IMR-90 (cell line): Measurements from ENCODE around the gene RING1. TPM values are rescaled to one million over a fixed set of nuclear protein-coding genes. Genes with fewer than 3 reads are reported as not detected.

Experiments used
- ATAC-seq: fragments of 200-7000 bp; cut with Tn5 transposase; 2 replicates; pipeline ENCODE4 v1.9.1; 2020; ENCODE audit warnings: low read depth, mild to moderate bottlenecking, moderate library complexity
- BruUV-seq: library from RNA; stranded (reverse); fragments of 400-500 nt; replicated peaks from 2 replicates; lab custom pipeline; 2021; lab: Mats Ljungman, UMichigan
- CTCF ChIA-PET: fragments of 300-600 bp; formaldehyde crosslinking; extraction: SDS; loops from one replicate; lab custom pipeline; 2021; ENCODE audit warnings: antibody characterized with exemption; lab: Yijun Ruan, JAX
- POLR2A ChIA-PET: fragments of 300-600 bp; sonication (Branson Sonifier 250); formaldehyde crosslinking; loops from one replicate; lab custom pipeline; 2022; ENCODE audit warnings: antibody characterized with exemption; ENCODE audit not compliant: unreplicated experiment; lab: Charles Lee
- DNase-seq: peaks from one replicate; pipeline ENCODE4 v3.0.0; 2013
- H2AFZ ChIP-seq: replicated peaks from 2 replicates; pipeline ENCODE3; 2013; ENCODE audit warnings: low read length, mild to moderate bottlenecking; ENCODE audit not compliant: poor library complexity
- H2AK5ac ChIP-seq: 2 replicates; pipeline ENCODE4 v1.6.1; 2013; ENCODE audit warnings: low read depth, low read length, inconsistent platforms
- H2AK9ac ChIP-seq: replicated peaks from 2 replicates; pipeline ENCODE3; 2013; ENCODE audit warnings: mild to moderate bottlenecking, low read depth, low read length, moderate library complexity; ENCODE audit not compliant: poor library complexity
- H2BK120ac ChIP-seq: 2 replicates; pipeline ENCODE4 v1.6.1; 2013; ENCODE audit warnings: low read depth, low read length, inconsistent platforms
- H2BK15ac ChIP-seq: 3 replicates; pipeline ENCODE4 v1.6.1; 2013; ENCODE audit warnings: low read depth, low read length, inconsistent platforms
- H2BK20ac ChIP-seq: 2 replicates; pipeline ENCODE4 v1.6.1; 2013; ENCODE audit warnings: low read depth, mild to moderate bottlenecking, inconsistent platforms, low read length, moderate library complexity
- H2BK5ac ChIP-seq: 2 replicates; pipeline ENCODE4 v1.6.1; 2013; ENCODE audit warnings: mild to moderate bottlenecking, low read depth, low read length, inconsistent platforms; ENCODE audit not compliant: poor library complexity, severe bottlenecking
- H3K14ac ChIP-seq: replicated peaks from 2 replicates; pipeline ENCODE4 v1.6.1; 2013; ENCODE audit warnings: low read depth, low read length, inconsistent platforms
- H3K18ac ChIP-seq: 2 replicates; pipeline ENCODE4 v1.6.1; 2013; ENCODE audit warnings: low read depth, low read length, control low read depth
- H3K23ac ChIP-seq: 2 replicates; pipeline ENCODE4 v1.6.1; 2013; ENCODE audit warnings: low read depth, low read length, inconsistent platforms
- H3K27ac ChIP-seq: 2 replicates; pipeline ENCODE4 v1.5.1; 2013; ENCODE audit warnings: mild to moderate bottlenecking, control low read depth, low read length; ENCODE audit not compliant: insufficient read depth
- H3K27me3 ChIP-seq: 2 replicates; pipeline ENCODE4 v1.6.1; 2013; ENCODE audit warnings: low read length; ENCODE audit not compliant: control insufficient read depth, insufficient read depth
- H3K36me3 ChIP-seq: 2 replicates; pipeline ENCODE4 v1.6.1; 2013; ENCODE audit warnings: low read length, mixed read lengths; ENCODE audit not compliant: control insufficient read depth, insufficient read depth
- H3K4ac ChIP-seq: 2 replicates; pipeline ENCODE4 v1.6.1; 2013; ENCODE audit warnings: low read depth, low read length, inconsistent platforms
- H3K4me1 ChIP-seq: 2 replicates; pipeline ENCODE4 v1.6.1; 2013; ENCODE audit warnings: low read length, mixed read lengths; ENCODE audit not compliant: control insufficient read depth, insufficient read depth
- H3K4me2 ChIP-seq: 2 replicates; pipeline ENCODE4 v1.6.1; 2013; ENCODE audit warnings: low read depth, mild to moderate bottlenecking, control low read depth, low read length, moderate library complexity
- H3K4me3 ChIP-seq: 2 replicates; pipeline ENCODE4 v1.5.1; 2013; ENCODE audit warnings: low read depth, mild to moderate bottlenecking, control low read depth, low read length, moderate library complexity; ENCODE audit not compliant: insufficient read depth
- H3K56ac ChIP-seq: 2 replicates; pipeline ENCODE4 v1.6.1; 2013; ENCODE audit warnings: low read length, inconsistent platforms; ENCODE audit not compliant: insufficient read depth; ENCODE audit errors: extremely low read depth
- H3K79me1 ChIP-seq, 2 experiments: 2 replicates each; pipeline ENCODE4 v1.6.1; 2013; ENCODE audit warnings: low read length in 2 of 2, inconsistent platforms in 1 of 2, low read depth in 1 of 2
- H3K9ac ChIP-seq: 2 replicates; pipeline ENCODE4 v1.6.1; 2013; ENCODE audit warnings: low read depth, low read length, control low read depth
- H3K9me1 ChIP-seq: 2 replicates; pipeline ENCODE4 v1.6.1; 2013; ENCODE audit warnings: low read length, inconsistent platforms; ENCODE audit not compliant: insufficient read depth
- H3K9me3 ChIP-seq: 2 replicates; pipeline ENCODE4 v1.6.1; 2013; ENCODE audit warnings: low read length; ENCODE audit not compliant: control insufficient read depth, insufficient read depth
- H4K20me1 ChIP-seq: 2 replicates; pipeline ENCODE4 v1.6.1; 2013; ENCODE audit warnings: low read length, inconsistent platforms; ENCODE audit not compliant: insufficient read depth
- H4K5ac ChIP-seq: 2 replicates; pipeline ENCODE4 v1.6.1; 2013; ENCODE audit warnings: mild to moderate bottlenecking, low read depth, low read length, control low read depth
- H4K8ac ChIP-seq, 2 experiments: 2 replicates each; pipeline ENCODE4 v1.6.1; 2013; ENCODE audit warnings: low read depth in 2 of 2, low read length in 2 of 2, control low read depth in 1 of 2, inconsistent platforms in 1 of 2
- H4K91ac ChIP-seq: 2 replicates; pipeline ENCODE4 v1.6.1; 2013; ENCODE audit warnings: low read depth, low read length, inconsistent platforms; ENCODE audit not compliant: insufficient read depth
- BHLHE40 ChIP-seq: fragments of 150-350 bp; IDR thresholded peaks from 2 replicates; pipeline ENCODE4 v1.6.1; 2016; ENCODE audit warnings: mild to moderate bottlenecking, low read depth, low read length
- CEBPB ChIP-seq: IDR thresholded peaks from 2 replicates; pipeline ENCODE4 v1.6.1; 2012; ENCODE audit warnings: low read depth, low read length, improper control_type of control experiment
- CHD1 ChIP-seq: IDR thresholded peaks from 2 replicates; pipeline ENCODE4 v1.6.1; 2012; ENCODE audit warnings: low read depth, low read length, improper control_type of control experiment
- ELK1 ChIP-seq: fragments of 150-350 bp; IDR thresholded peaks from 2 replicates; pipeline ENCODE4 v1.6.1; 2016; ENCODE audit warnings: low read depth, mild to moderate bottlenecking, low read length, moderate library complexity, borderline replicate concordance
- MAZ ChIP-seq: IDR thresholded peaks from 2 replicates; pipeline ENCODE4 v1.6.1; 2012; ENCODE audit warnings: low read depth, mild to moderate bottlenecking, low read length, improper control_type of control experiment, moderate library complexity, borderline replicate concordance
- MXI1 ChIP-seq: IDR thresholded peaks from 2 replicates; pipeline ENCODE4 v1.6.1; 2012; ENCODE audit warnings: low read depth, mild to moderate bottlenecking, low read length, moderate library complexity, borderline replicate concordance
- NFE2L2 ChIP-seq: fragments of 150-350 bp; IDR thresholded peaks from 2 replicates; pipeline ENCODE4 v1.6.1; 2016; ENCODE audit warnings: low read depth, mild to moderate bottlenecking, low read length
- RCOR1 ChIP-seq: IDR thresholded peaks from 2 replicates; pipeline ENCODE4 v1.6.1; 2012; ENCODE audit warnings: mild to moderate bottlenecking, low read length, improper control_type of control experiment; ENCODE audit not compliant: insufficient replicate concordance
- SMC3 ChIP-seq: fragments of 150-350 bp; IDR thresholded peaks from 2 replicates; pipeline ENCODE4 v1.6.1; 2016; ENCODE audit warnings: low read depth, mild to moderate bottlenecking, antibody characterized with exemption, low read length, moderate library complexity
- WGBS, 2 experiments: methylation state at CpG; one replicate each; pipeline versions ENCODE4 v1.1.5 to v1.1.7; 2013; ENCODE audit warnings: missing lambda C conversion rate in 2 of 2; ENCODE audit not compliant: insufficient read length in 1 of 2; ENCODE audit errors: extremely low coverage in 2 of 2; 5-methylcytosine and 5-hydroxymethylcytosine counted together
- dilution Hi-C: fragments of 300-500 bp; cut with HindIII; formaldehyde crosslinking; loops from one replicate; pipeline ENCODE4 v1.14.3; 2018; ENCODE audit warnings: low sequenced_read_pairs; ENCODE audit not compliant: unreplicated experiment
- in situ Hi-C: fragments of 300-500 bp; cut with MboI; formaldehyde crosslinking; loops from 3 replicates; pipeline ENCODE4 v1.14.3; 2019; ENCODE audit warnings: low sequenced_read_pairs, inconsistent platforms, mixed read lengths
- intact Hi-C: fragments of 100-400 bp; cut with micrococcal nuclease; formaldehyde crosslinking; loops from 2 replicates; pipeline ENCODE4 v1.10.0; 2022
- polyA plus RNA-seq, 3 experiments: library from polyadenylated mRNA; depleted of rRNA; stranded (reverse); fragments of >200 nt; gene quantifications; 2 replicates each; pipeline ENCODE4 v1.2.3, GENCODE V29; 2012; ENCODE audit warnings: low replicate concordance in 1 of 3
- total RNA-seq: library from RNA; depleted of rRNA; stranded (reverse); fragments of >200 nt; gene quantifications from 2 replicates; pipeline ENCODE4 v1.2.3, GENCODE V29; 2012
- TF ChIP-seq, protein P1 (sequence below): conservative IDR thresholded peaks from 2 replicates; pipeline ENCODE4 v1.5.1; 2012; ENCODE audit warnings: mild to moderate bottlenecking, low read depth, low read length, improper control_type of control experiment
- TF ChIP-seq, protein P2 (sequence below): fragments of 150-350 bp; IDR thresholded peaks from 2 replicates; pipeline ENCODE4 v1.6.1; 2017; ENCODE audit warnings: mild to moderate bottlenecking, antibody characterized with exemption, low read length, low read depth

RING1 gene
- total and polyA plus RNA-seq, 2 of the 4 experiments (the other 2 are of a cell fraction): 14.9 to 40.8 TPM

DNA sequence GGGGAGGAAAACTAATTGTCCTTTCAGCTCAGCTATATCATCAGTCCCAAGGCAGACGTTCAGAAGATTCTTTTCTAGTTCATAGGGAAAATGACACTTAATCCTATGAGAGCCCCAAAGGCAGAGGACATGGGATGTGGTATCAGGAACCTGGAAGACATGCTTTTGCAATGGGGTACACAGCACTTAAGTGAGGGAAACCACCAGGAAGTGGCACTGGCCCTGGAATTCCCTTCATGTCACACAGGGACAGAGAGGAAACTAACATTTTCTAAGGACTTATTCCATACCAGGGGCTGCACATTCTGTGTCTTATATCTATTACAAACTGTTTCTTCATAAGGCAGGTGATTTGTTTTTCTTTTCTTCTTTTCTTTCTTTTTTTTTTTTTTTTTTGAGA is 35.2 kb downstream of the RING1 start:
- Histone ChIP-seq H3K14ac (no peak overlapping the region), H3K9me1 (no peaks in the 10 kb centered on the region), H2BK5ac (no peak overlapping the region), H2BK15ac (no peak overlapping the region), H3K79me1 (peaks cover 0 to 2% of the 10 kb centered on the region in 2 experiments; a peak in 1 of 4 replicates), H3K23ac (no peak overlapping the region), H4K20me1 (no peaks in the 10 kb centered on the region), H3K9me3 (no peaks in the 10 kb centered on the region), H3K27ac (no peak overlapping the region), H3K18ac (no peak overlapping the region), H3K27me3 (peaks cover 22% of the 10 kb centered on the region), H2AFZ (no peak overlapping the region), H3K4ac (no peak overlapping the region), H3K56ac (no peak overlapping the region), H3K4me3 (no peak overlapping the region), H4K91ac (no peak overlapping the region), H3K36me3 (no peaks in the 10 kb centered on the region), H2AK9ac (no peak overlapping the region), H3K9ac (no peak overlapping the region), H4K8ac (no peak overlapping the region), H2BK20ac (no peak overlapping the region), H2BK120ac (no peak overlapping the region), H4K5ac (no peak overlapping the region), H3K4me2 (no peak overlapping the region), H2AK5ac (no peak overlapping the region), H3K4me1 (peaks cover under 1% of the 10 kb centered on the region; the same call in 1 of the 2 replicates)
- TF ChIP-seq BHLHE40 (no peak), NFE2L2 (no peak), CHD1 (no peak), ELK1 (no peak), MAZ (no peak), MXI1 (no peak), CEBPB (no peak), RCOR1 (no peak), SMC3 (no peak)
- TF ChIP-seq, protein P1, sequence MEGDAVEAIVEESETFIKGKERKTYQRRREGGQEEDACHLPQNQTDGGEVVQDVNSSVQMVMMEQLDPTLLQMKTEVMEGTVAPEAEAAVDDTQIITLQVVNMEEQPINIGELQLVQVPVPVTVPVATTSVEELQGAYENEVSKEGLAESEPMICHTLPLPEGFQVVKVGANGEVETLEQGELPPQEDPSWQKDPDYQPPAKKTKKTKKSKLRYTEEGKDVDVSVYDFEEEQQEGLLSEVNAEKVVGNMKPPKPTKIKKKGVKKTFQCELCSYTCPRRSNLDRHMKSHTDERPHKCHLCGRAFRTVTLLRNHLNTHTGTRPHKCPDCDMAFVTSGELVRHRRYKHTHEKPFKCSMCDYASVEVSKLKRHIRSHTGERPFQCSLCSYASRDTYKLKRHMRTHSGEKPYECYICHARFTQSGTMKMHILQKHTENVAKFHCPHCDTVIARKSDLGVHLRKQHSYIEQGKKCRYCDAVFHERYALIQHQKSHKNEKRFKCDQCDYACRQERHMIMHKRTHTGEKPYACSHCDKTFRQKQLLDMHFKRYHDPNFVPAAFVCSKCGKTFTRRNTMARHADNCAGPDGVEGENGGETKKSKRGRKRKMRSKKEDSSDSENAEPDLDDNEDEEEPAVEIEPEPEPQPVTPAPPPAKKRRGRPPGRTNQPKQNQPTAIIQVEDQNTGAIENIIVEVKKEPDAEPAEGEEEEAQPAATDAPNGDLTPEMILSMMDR: no peak
- TF ChIP-seq, protein P2, sequence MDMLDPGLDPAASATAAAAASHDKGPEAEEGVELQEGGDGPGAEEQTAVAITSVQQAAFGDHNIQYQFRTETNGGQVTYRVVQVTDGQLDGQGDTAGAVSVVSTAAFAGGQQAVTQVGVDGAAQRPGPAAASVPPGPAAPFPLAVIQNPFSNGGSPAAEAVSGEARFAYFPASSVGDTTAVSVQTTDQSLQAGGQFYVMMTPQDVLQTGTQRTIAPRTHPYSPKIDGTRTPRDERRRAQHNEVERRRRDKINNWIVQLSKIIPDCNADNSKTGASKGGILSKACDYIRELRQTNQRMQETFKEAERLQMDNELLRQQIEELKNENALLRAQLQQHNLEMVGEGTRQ: no peak
- no TSS peak for BruUV-seq
- intact Hi-C loops (no loop called here), in situ Hi-C loops (loop anchor here (10.0 kb wide), 1 partner anchor 119 kb away; no protein-coding TSS in a partner anchor), dilution Hi-C loops (no loop called here)
- WGBS, 2 experiments: no CpG with 5 or more reads among the region's 1 CpG
- ATAC-seq: no peak
- ChIA-PET POLR2A (interaction anchor here (0.6 kb wide), 1 partner anchor 230 kb away, joined by 3 read pairs; no protein-coding TSS in a partner anchor), CTCF (interaction anchor here (0.6 kb wide), 1 partner anchor 86 kb away, joined by 3 read pairs; no protein-coding TSS in a partner anchor)
- DNase-seq: no peak
